ENCODE data around the gene SCG2. TPM values are rescaled to one million over a fixed set of nuclear protein-coding genes. Genes with fewer than 3 reads are reported as not detected.

The SCG2 gene
- total and polyA plus RNA-seq, 4 donors: not detected

- no peaks in the 10 kb centered on the region for H3K9me3 ChIP-seq (ENCODE audit: control insufficient read depth in 4 of 4, low read length in 3 of 4)
- H3K36me3 ChIP-seq (ENCODE audit: control insufficient read depth in 4 of 4, insufficient read depth in 3 of 4, low read depth in 1 of 4, low read length in 3 of 4): no peaks in the 10 kb centered on the region
- no peak overlapping the region for H3K9ac ChIP-seq (ENCODE audit: low read depth in 1 of 2, low read length in 2 of 2)
- no peak for DNase-seq (ENCODE audit: low spot score)
- TF ChIP-seq ZBTB33 (IDR thresholded peaks at IDR 0.05): no peak
- TF ChIP-seq CTCF (IDR thresholded peaks at IDR 0.05; ENCODE audit: low read depth, low read length, missing input control): no peak
- TF ChIP-seq TAF1 (conservative IDR thresholded peaks at IDR 0.05): no peak
- TF ChIP-seq ATF3 (IDR thresholded peaks at IDR 0.05): no peak
- TF ChIP-seq RAD21 (IDR thresholded peaks at IDR 0.05): no peak
- TF ChIP-seq NR2F2 (IDR thresholded peaks at IDR 0.05): no peak
- no peak for TF ChIP-seq JUND (IDR thresholded peaks at IDR 0.05)
- 80% methylated on average over 2 of the region's 2 CpGs for WGBS
- no peak overlapping the region for H3K4me3 ChIP-seq (ENCODE audit: low read depth in 1 of 3, low read length in 3 of 3)
- H3K27ac ChIP-seq (ENCODE audit: low read depth in 1 of 2, low read length in 2 of 2): no peak overlapping the region
- H3K27me3 ChIP-seq (ENCODE audit: control insufficient read depth in 4 of 4, insufficient read depth in 4 of 4, low read length in 3 of 4): peaks cover 0 to 9% (median 1%) of the 10 kb centered on the region in 4 donors
- H3K4me1 ChIP-seq (ENCODE audit: control insufficient read depth in 4 of 4, insufficient read depth in 4 of 4, low read length in 3 of 4): no peaks in the 10 kb centered on the region
Observed at GRCh38 chr2:223611061-223611460, 8.9 kb upstream of the SCG2 start.

- TF ChIP-seq RAD21 (IDR thresholded peaks at IDR 0.05) (no peak), FOXA1 (IDR thresholded peaks at IDR 0.05) (no peak), FOXA2 (IDR thresholded peaks at IDR 0.05) (no peak), SP1 (IDR thresholded peaks at IDR 0.05) (no peak), NR2F2 (IDR thresholded peaks at IDR 0.05) (no peak), ZBTB33 (IDR thresholded peaks at IDR 0.05) (no peak), TAF1 (conservative IDR thresholded peaks at IDR 0.05) (no peak), YY1 (IDR thresholded peaks at IDR 0.05) (no peak), RXRA (IDR thresholded peaks at IDR 0.05) (no peak), ATF3 (IDR thresholded peaks at IDR 0.05) (no peak)
- 65% methylated on average over 5 of the region's 5 CpGs for WGBS
- Histone ChIP-seq H3K9me3 (ENCODE audit: control insufficient read depth in 4 of 4, low read length in 3 of 4) (no peaks in the 10 kb centered on the region), H3K27ac (ENCODE audit: low read depth in 1 of 2, low read length in 2 of 2) (no peak overlapping the region), H3K9ac (ENCODE audit: low read depth in 1 of 2, low read length in 2 of 2) (no peak overlapping the region), H3K4me1 (ENCODE audit: control insufficient read depth in 4 of 4, insufficient read depth in 4 of 4, low read length in 3 of 4) (no peaks in the 10 kb centered on the region), H3K36me3 (ENCODE audit: control insufficient read depth in 4 of 4, insufficient read depth in 3 of 4, low read depth in 1 of 4, low read length in 3 of 4) (no peaks in the 10 kb centered on the region), H3K4me3 (ENCODE audit: low read depth in 1 of 3, low read length in 3 of 3) (no peak overlapping the region), H3K27me3 (ENCODE audit: control insufficient read depth in 4 of 4, insufficient read depth in 4 of 4, low read length in 3 of 4) (peaks cover 0 to 7% (median 1%) of the 10 kb centered on the region in 4 donors)
- DNase-seq (ENCODE audit: low spot score): no peak
Observed at GRCh38 chr2:223607476-223607875, 5.3 kb upstream of the SCG2 start.

All from liver (tissue), 9 donors.